HepG2 (cell line): ENCODE results near the gene CRKL. TPM values are rescaled to one million over a fixed set of nuclear protein-coding genes. Genes with fewer than 3 reads are reported as not detected.

Source experiments
- HIC2 ChIP-seq: sonication (generic); formaldehyde crosslinking; IDR thresholded peaks from 2 replicates; pipeline ENCODE4 v1.9.0; 2022; ENCODE audit warnings: low read depth, missing genetic modification reagents
- MED8 ChIP-seq: sonication (generic); formaldehyde crosslinking; IDR thresholded peaks from 2 replicates; pipeline ENCODE4 v1.8.1; 2023; ENCODE audit warnings: mild to moderate bottlenecking, missing genetic modification reagents; ENCODE audit not compliant: insufficient replicate concordance
- NPAS2 ChIP-seq: sonication (generic); formaldehyde crosslinking; IDR thresholded peaks from 2 replicates; pipeline ENCODE4 v1.8.0; 2022; ENCODE audit warnings: mild to moderate bottlenecking, missing genetic modification reagents, borderline replicate concordance
- PRDM10 ChIP-seq: sonication (generic); formaldehyde crosslinking; IDR thresholded peaks from 2 replicates; pipeline ENCODE4 v1.4.0; 2020; ENCODE audit warnings: low read depth, missing genetic modification reagents
- SRSF9 ChIP-seq: fragments of 200-400 bp; formaldehyde crosslinking; IDR thresholded peaks from 2 replicates; pipeline ENCODE4 v1.6.1; 2018; ENCODE audit warnings: borderline replicate concordance, mild to moderate bottlenecking, low read depth, low read length; ENCODE audit not compliant: insufficient read depth, poor library complexity, severe bottlenecking
- TMF1 ChIP-seq: sonication (generic); formaldehyde crosslinking; IDR thresholded peaks from 2 replicates; pipeline ENCODE4 v1.8.1; 2022; ENCODE audit warnings: low read depth, missing genetic modification reagents
- ZBTB4 ChIP-seq: sonication (generic); formaldehyde crosslinking; IDR thresholded peaks from 2 replicates; pipeline ENCODE4 v1.4.0; 2020; ENCODE audit warnings: missing genetic modification reagents, mild to moderate bottlenecking, borderline replicate concordance
- ZMYM4 ChIP-seq: sonication (generic); formaldehyde crosslinking; IDR thresholded peaks from 2 replicates; pipeline ENCODE4 v1.8.1; 2023; ENCODE audit warnings: mild to moderate bottlenecking, missing genetic modification reagents
- ZNF232 ChIP-seq: sonication (generic); formaldehyde crosslinking; IDR thresholded peaks from 2 replicates; pipeline ENCODE4 v1.4.0; 2020; ENCODE audit warnings: missing genetic modification reagents, borderline replicate concordance
- ZNF577 ChIP-seq: sonication (generic); formaldehyde crosslinking; IDR thresholded peaks from 2 replicates; pipeline ENCODE4 v1.4.0; 2020; ENCODE audit warnings: mild to moderate bottlenecking, low read depth, missing genetic modification reagents, borderline replicate concordance
- ZNF75D ChIP-seq: sonication (generic); formaldehyde crosslinking; IDR thresholded peaks from 2 replicates; pipeline ENCODE4 v1.8.1; 2023; ENCODE audit warnings: missing genetic modification reagents, mild to moderate bottlenecking, borderline replicate concordance
- ZSCAN20 ChIP-seq: sonication (generic); formaldehyde crosslinking; IDR thresholded peaks from 2 replicates; pipeline ENCODE4 v1.4.0; 2020; ENCODE audit warnings: missing genetic modification reagents, mild to moderate bottlenecking, borderline replicate concordance
- polyA plus RNA-seq, 8 experiments: library from polyadenylated mRNA; depleted of rRNA in 3 of 8; stranded (reverse) in 7 of 8; unstranded in 1 of 8; fragments of >200 nt; fragmentation: Illumina TruSeq in 4 of 8; extraction: Trizol in 4 of 8; gene quantifications; 2 replicates each; pipeline versions ENCODE4 v1.2.1 to v1.2.3, GENCODE V29; 2011 to 2016; ENCODE audit warnings: low read depth in 4 of 8, missing spikeins in 1 of 8, mixed read lengths in 1 of 8; ENCODE audit not compliant: insufficient read depth in 1 of 8
- total RNA-seq, 5 experiments: library from RNA; depleted of rRNA; stranded (reverse); fragments of >200 nt; fragmentation: Illumina TruSeq; extraction: Trizol; gene quantifications; 2 replicates each; pipeline ENCODE4 v1.2.3, GENCODE V29; 2016; ENCODE audit warnings: low read depth in 1 of 5
- TF ChIP-seq, protein P1 (sequence below): sonication (generic); formaldehyde crosslinking; IDR thresholded peaks from 2 replicates; pipeline ENCODE4 v1.5.0; 2020; ENCODE audit warnings: missing genetic modification reagents
- TF ChIP-seq, protein P2 (sequence below): sonication (generic); formaldehyde crosslinking; IDR thresholded peaks from 2 replicates; pipeline ENCODE4 v1.4.0; 2020; ENCODE audit warnings: missing genetic modification reagents, borderline replicate concordance

CRKL gene
- total and polyA plus RNA-seq, 2 of the 13 experiments (the other 11 are each of a cell fraction or from before 2014, with no cell fraction given), result 37.4 to 60.6 TPM

DNA sequence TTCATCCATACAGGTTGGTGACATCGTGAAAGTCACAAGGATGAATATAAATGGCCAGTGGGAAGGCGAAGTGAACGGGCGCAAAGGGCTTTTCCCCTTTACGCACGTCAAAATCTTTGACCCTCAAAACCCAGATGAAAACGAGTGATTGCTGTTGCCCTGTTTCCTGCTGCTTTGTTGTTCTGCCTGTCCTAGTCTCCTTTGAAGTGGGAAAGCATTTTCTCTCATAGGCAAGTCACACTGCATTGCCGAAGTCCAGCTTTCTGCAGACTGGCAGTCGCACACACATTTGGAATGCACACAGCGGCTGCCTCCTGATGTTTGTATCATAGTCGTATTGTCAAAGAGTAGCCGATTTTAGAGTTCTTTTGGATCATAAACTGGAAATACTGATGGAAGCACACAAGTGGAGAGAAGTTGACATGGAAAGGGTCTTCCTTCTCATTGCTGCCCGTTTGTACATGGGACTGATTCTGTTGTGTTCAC lies 32.5 kb downstream of the CRKL start (continued):
- TF ChIP-seq ZNF232 (CRISPR knock-in tag) (no peak), TMF1 (CRISPR knock-in tag) (no peak), ZNF75D (CRISPR knock-in tag) (no peak), ZMYM4 (CRISPR knock-in tag) (peak; percentile 33; the same call in 1 of the 2 replicates), HIC2 (no peak), PRDM10 (CRISPR knock-in tag) (peak; percentile 22; the same call in 1 of the 2 replicates), ZSCAN20 (CRISPR knock-in tag) (no peak), ZBTB4 (CRISPR knock-in tag) (no peak), NPAS2 (no peak), ZNF577 (CRISPR knock-in tag) (no peak), SRSF9 (no peak), MED8 (CRISPR knock-in tag) (no peak)
- TF ChIP-seq, protein P1, sequence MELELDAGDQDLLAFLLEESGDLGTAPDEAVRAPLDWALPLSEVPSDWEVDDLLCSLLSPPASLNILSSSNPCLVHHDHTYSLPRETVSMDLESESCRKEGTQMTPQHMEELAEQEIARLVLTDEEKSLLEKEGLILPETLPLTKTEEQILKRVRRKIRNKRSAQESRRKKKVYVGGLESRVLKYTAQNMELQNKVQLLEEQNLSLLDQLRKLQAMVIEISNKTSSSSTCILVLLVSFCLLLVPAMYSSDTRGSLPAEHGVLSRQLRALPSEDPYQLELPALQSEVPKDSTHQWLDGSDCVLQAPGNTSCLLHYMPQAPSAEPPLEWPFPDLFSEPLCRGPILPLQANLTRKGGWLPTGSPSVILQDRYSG (CRISPR knock-in tag), result no peak
- TF ChIP-seq, protein P2, sequence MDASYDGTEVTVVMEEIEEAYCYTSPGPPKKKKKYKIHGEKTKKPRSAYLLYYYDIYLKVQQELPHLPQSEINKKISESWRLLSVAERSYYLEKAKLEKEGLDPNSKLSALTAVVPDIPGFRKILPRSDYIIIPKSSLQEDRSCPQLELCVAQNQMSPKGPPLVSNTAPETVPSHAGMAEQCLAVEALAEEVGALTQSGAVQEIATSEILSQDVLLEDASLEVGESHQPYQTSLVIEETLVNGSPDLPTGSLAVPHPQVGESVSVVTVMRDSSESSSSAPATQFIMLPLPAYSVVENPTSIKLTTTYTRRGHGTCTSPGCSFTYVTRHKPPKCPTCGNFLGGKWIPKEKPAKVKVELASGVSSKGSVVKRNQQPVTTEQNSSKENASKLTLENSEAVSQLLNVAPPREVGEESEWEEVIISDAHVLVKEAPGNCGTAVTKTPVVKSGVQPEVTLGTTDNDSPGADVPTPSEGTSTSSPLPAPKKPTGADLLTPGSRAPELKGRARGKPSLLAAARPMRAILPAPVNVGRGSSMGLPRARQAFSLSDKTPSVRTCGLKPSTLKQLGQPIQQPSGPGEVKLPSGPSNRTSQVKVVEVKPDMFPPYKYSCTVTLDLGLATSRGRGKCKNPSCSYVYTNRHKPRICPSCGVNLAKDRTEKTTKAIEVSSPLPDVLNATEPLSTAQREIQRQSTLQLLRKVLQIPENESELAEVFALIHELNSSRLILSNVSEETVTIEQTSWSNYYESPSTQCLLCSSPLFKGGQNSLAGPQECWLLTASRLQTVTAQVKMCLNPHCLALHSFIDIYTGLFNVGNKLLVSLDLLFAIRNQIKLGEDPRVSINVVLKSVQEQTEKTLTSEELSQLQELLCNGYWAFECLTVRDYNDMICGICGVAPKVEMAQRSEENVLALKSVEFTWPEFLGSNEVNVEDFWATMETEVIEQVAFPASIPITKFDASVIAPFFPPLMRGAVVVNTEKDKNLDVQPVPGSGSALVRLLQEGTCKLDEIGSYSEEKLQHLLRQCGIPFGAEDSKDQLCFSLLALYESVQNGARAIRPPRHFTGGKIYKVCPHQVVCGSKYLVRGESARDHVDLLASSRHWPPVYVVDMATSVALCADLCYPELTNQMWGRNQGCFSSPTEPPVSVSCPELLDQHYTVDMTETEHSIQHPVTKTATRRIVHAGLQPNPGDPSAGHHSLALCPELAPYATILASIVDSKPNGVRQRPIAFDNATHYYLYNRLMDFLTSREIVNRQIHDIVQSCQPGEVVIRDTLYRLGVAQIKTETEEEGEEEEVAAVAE, result no peak
